GM12878 (cell line): ENCODE data around the gene CHL1. TPM values are rescaled to one million over a fixed set of nuclear protein-coding genes. Genes with fewer than 3 reads are reported as not detected.

ENCODE experiments used
- ATAC-seq: fragments of 200-7000 bp; cut with Tn5 transposase; 3 replicates; pipeline ENCODE4 v1.9.1; 2020; ENCODE audit warnings: mild to moderate bottlenecking, moderate library complexity
- BruUV-seq: library from RNA; stranded (reverse); fragments of 400-500 nt; replicated peaks from 2 replicates; lab custom pipeline; 2021; lab: Mats Ljungman, UMichigan
- CTCF ChIA-PET: fragments of 300-600 bp; sonication (Branson Sonifier 250); formaldehyde crosslinking; extraction: SDS; loops from one replicate; lab custom pipeline; 2021; ENCODE audit warnings: inconsistent platforms; lab: Yijun Ruan, JAX
- POLR2A ChIA-PET: fragments of 350-600 bp; formaldehyde crosslinking; extraction: SDS; loops from one replicate; lab custom pipeline; 2021; ENCODE audit warnings: inconsistent platforms; lab: Charles Lee
- RAD21 ChIA-PET: fragments of 300-600 bp; sonication (Branson Sonifier 250); formaldehyde crosslinking; loops from one replicate; lab custom pipeline; 2023; ENCODE audit warnings: antibody characterized with exemption; ENCODE audit not compliant: unreplicated experiment; lab: Charles Lee
- SMC1A ChIA-PET: fragments of 300-600 bp; sonication (Branson Sonifier 250); formaldehyde crosslinking; loops from one replicate; lab custom pipeline; 2023; ENCODE audit not compliant: unreplicated experiment, uncharacterized antibody; lab: Charles Lee
- DNase-seq: peaks from one replicate; pipeline ENCODE4 v3.0.0-alpha.2; 2011; ENCODE audit warnings: low read depth, low spot score
- FAIRE-seq: peaks from 3 replicates; lab custom pipeline; 2011; peaks lifted over from hg19 to GRCh38; lab: Jason Lieb, UNC
- H2AFZ ChIP-seq: 2 replicates; pipeline ENCODE4 v1.6.0; 2011; ENCODE audit warnings: low read depth, low read length, control low read depth; ENCODE audit not compliant: control insufficient read depth
- H3K27ac ChIP-seq: 2 replicates; pipeline ENCODE4 v1.5.1; 2011; ENCODE audit warnings: control low read depth; ENCODE audit not compliant: control insufficient read depth, insufficient read depth
- H3K27me3 ChIP-seq, 2 experiments: replicated peaks in 1 of 2; 2 replicates each; pipeline versions ENCODE4 v1.6.0 to v1.6.1; 2011; ENCODE audit warnings: low read length in 1 of 2; ENCODE audit not compliant: control insufficient read depth in 2 of 2, insufficient read depth in 2 of 2
- H3K36me3 ChIP-seq, 2 experiments: 2 replicates each; pipeline ENCODE4 v1.5.1; 2011; ENCODE audit warnings: low read length in 1 of 2; ENCODE audit not compliant: control insufficient read depth in 2 of 2, insufficient read depth in 2 of 2
- H3K4me1 ChIP-seq: 2 replicates; pipeline ENCODE4 v1.6.1; 2011; ENCODE audit warnings: mild to moderate bottlenecking, low read length, moderate library complexity, mixed read lengths; ENCODE audit not compliant: control insufficient read depth, insufficient read depth
- H3K4me2 ChIP-seq: 2 replicates; pipeline ENCODE4 v1.6.0; 2011; ENCODE audit warnings: control low read depth; ENCODE audit not compliant: control insufficient read depth, insufficient read depth
- H3K4me3 ChIP-seq: fragments of 200-600 bp; sonication (generic); 2 replicates; pipeline ENCODE4 v1.5.1; 2016
- H3K79me2 ChIP-seq: 2 replicates; pipeline ENCODE4 v1.6.0; 2011; ENCODE audit warnings: low read length; ENCODE audit not compliant: control insufficient read depth, insufficient read depth
- H3K9ac ChIP-seq: 2 replicates; pipeline ENCODE4 v1.8.0; 2011; ENCODE audit warnings: low read length, control low read depth, mixed read lengths; ENCODE audit not compliant: control insufficient read depth, insufficient read depth
- H3K9me3 ChIP-seq: replicated peaks from 3 replicates; pipeline ENCODE4 v1.5.1; 2011; ENCODE audit warnings: mild to moderate bottlenecking, low read length; ENCODE audit not compliant: control insufficient read depth, insufficient read depth
- H4K20me1 ChIP-seq: 2 replicates; pipeline ENCODE4 v1.6.0; 2011; ENCODE audit not compliant: control insufficient read depth, insufficient read depth
- BHLHE40 ChIP-seq, 2 experiments: fragments of 450-650 bp in 1 of 2; IDR thresholded peaks; 2 replicates each; pipeline ENCODE4 v1.6.1; 2011 to 2017; ENCODE audit warnings: low read depth in 2 of 2, borderline replicate concordance in 1 of 2, improper control_type of control experiment in 1 of 2, low read length in 1 of 2, mild to moderate bottlenecking in 1 of 2
- BRCA1 ChIP-seq: IDR thresholded peaks from 2 replicates; pipeline ENCODE4 v1.6.1; 2011; ENCODE audit warnings: low read depth, low read length, improper control_type of control experiment
- E2F4 ChIP-seq: IDR thresholded peaks from 2 replicates; pipeline ENCODE4 v1.6.1; 2012; ENCODE audit warnings: low read depth, low read length, improper control_type of control experiment
- E2F8 ChIP-seq: fragments of 450-650 bp; IDR thresholded peaks from 2 replicates; pipeline ENCODE4 v1.6.1; 2018; ENCODE audit warnings: mild to moderate bottlenecking, low read depth, moderate library complexity; ENCODE audit not compliant: partially characterized antibody
- HDAC2 ChIP-seq: fragments of 200-600 bp; sonication (generic); IDR thresholded peaks from 2 replicates; pipeline ENCODE4 v1.6.1; 2017
- HSF1 ChIP-seq: fragments of 150-350 bp; IDR thresholded peaks from 2 replicates; pipeline ENCODE4 v1.6.1; 2014; ENCODE audit warnings: mild to moderate bottlenecking, low read depth, low read length
- LARP7 ChIP-seq: fragments of 450-650 bp; IDR thresholded peaks from 2 replicates; pipeline ENCODE4 v1.6.1; 2017; ENCODE audit warnings: mild to moderate bottlenecking
- PBX3 ChIP-seq: IDR thresholded peaks from 2 replicates; pipeline ENCODE4 v1.6.1; 2011; ENCODE audit warnings: mild to moderate bottlenecking, low read depth, low read length, moderate library complexity; ENCODE audit not compliant: insufficient replicate concordance
- RBBP5 ChIP-seq: fragments of 200-600 bp; sonication (generic); conservative IDR thresholded peaks from 2 replicates; pipeline ENCODE4 v1.6.1; 2016
- SIN3A ChIP-seq: IDR thresholded peaks from 2 replicates; pipeline ENCODE4 v1.6.1; 2012; ENCODE audit warnings: low read depth, low read length, improper control_type of control experiment
- SRF ChIP-seq, 2 experiments: IDR thresholded peaks; 2 replicates each; pipeline ENCODE4 v1.6.1; 2011; ENCODE audit warnings: low read depth in 2 of 2, low read length in 2 of 2, mild to moderate bottlenecking in 1 of 2, moderate library complexity in 1 of 2
- STAT3 ChIP-seq: IDR thresholded peaks from 2 replicates; pipeline ENCODE4 v1.6.1; 2011; ENCODE audit warnings: low read depth, low read length, improper control_type of control experiment
- SUZ12 ChIP-seq: fragments of 200-600 bp; sonication (generic); IDR thresholded peaks from one replicate; pipeline ENCODE4 v1.6.1; 2018; ENCODE audit warnings: antibody characterized with exemption, mild to moderate bottlenecking; ENCODE audit not compliant: unreplicated experiment
- TCF3 ChIP-seq: IDR thresholded peaks from 2 replicates; pipeline ENCODE4 v1.6.1; 2012; ENCODE audit warnings: low read depth, mild to moderate bottlenecking, low read length, borderline replicate concordance; ENCODE audit not compliant: insufficient read depth
- USF2 ChIP-seq: IDR thresholded peaks from 2 replicates; pipeline ENCODE4 v1.6.1; 2011; ENCODE audit warnings: low read depth, low read length, improper control_type of control experiment, borderline replicate concordance
- WGBS: methylation state at CpG from one replicate; pipeline ENCODE4 v1.1.6; 2016; ENCODE audit warnings: low lambda C conversion rate; ENCODE audit not compliant: insufficient replicate concordance, insufficient coverage; ENCODE audit errors: missing lambda C conversion rate; 5-methylcytosine and 5-hydroxymethylcytosine counted together
- in situ Hi-C: fragments of 300-500 bp; cut with MboI; formaldehyde crosslinking; loops from 9 replicates; pipeline ENCODE4 v1.14.3; 2018; ENCODE audit warnings: mixed read lengths
- intact Hi-C: fragments of 100-400 bp; cut with micrococcal nuclease; formaldehyde crosslinking; loops from one replicate; pipeline ENCODE4 v1.14.2; 2022; ENCODE audit not compliant: unreplicated experiment
- polyA plus RNA-seq, 11 experiments: library from polyadenylated mRNA; depleted of rRNA in 4 of 11; unstranded in 6 of 11; stranded (reverse) in 5 of 11; fragments of >200 nt; fragmentation: Nextera tagmentation in 4 of 11; fragmentation: Illumina TruSeq in 1 of 11; extraction: Ambion mirVana in 4 of 11; extraction: Trizol in 1 of 11; gene quantifications; 1 replicate in 1 of 11; 2 replicates in 10 of 11; pipeline versions ENCODE4 v1.2.1 to v1.2.3, GENCODE V29; 2011 to 2016; ENCODE audit warnings: inconsistent platforms in 2 of 11, missing spikeins in 2 of 11, low read depth in 1 of 11
- total RNA-seq, 4 experiments: library from RNA; depleted of rRNA in 3 of 4; stranded (reverse); fragments of >200 nt in 3 of 4; fragmentation: Illumina TruSeq in 1 of 4; extraction: Trizol in 1 of 4; gene quantifications; 2 replicates each; pipeline versions ENCODE4 v1.2.1 to v1.2.3, GENCODE V29; 2013 to 2021

The CHL1 gene
- total and polyA plus RNA-seq, 10 of the 15 experiments (the other 5 are each of a cell fraction or from before 2014, with no cell fraction given), result 0.71 to 30.4 (median 1.8) TPM

GRCh38 chr3:248864-249520 lies 52.4 kb downstream of the CHL1 start:
- no peak overlapping the region for H3K9ac ChIP-seq

More at GRCh38 chr3:248864-249520, 52.4 kb downstream of the CHL1 start:
- Histone ChIP-seq H3K36me3 (no peaks in the 10 kb centered on the region), H2AFZ (no peak overlapping the region), H3K4me3 (no peak overlapping the region), H3K4me2 (no peak overlapping the region), H3K79me2 (no peaks in the 10 kb centered on the region), H3K4me1 (no peaks in the 10 kb centered on the region), H3K9me3 (no peaks in the 10 kb centered on the region), H3K27me3 (no peaks in the 10 kb centered on the region), H4K20me1 (no peaks in the 10 kb centered on the region), H3K27ac (no peak overlapping the region)
- CTCF ChIA-PET, result interaction anchor here (0.6 to 1.5 kb wide), 3 partner anchors 40 to 81 kb away, joined by 3 to 5 read pairs (median 4); no protein-coding TSS in a partner anchor
- BruUV-seq, result no TSS peak
- ATAC-seq (no peak; the same call in 2 of the 3 replicates), DNase-seq (no peak), FAIRE-seq (no peak)
- SMC1A ChIA-PET, result interaction anchor here (0.8 to 4.8 kb wide), 6 partner anchors 10 to 104 kb away, joined by 3 to 30 read pairs (median 4); no protein-coding TSS in a partner anchor
- RAD21 ChIA-PET, result interaction anchor here (1.8 to 2.1 kb wide), 2 partner anchors 51 to 105 kb away, joined by 4 to 6 read pairs; no protein-coding TSS in a partner anchor
- POLR2A ChIA-PET, result no interaction called here
- TF ChIP-seq LARP7 (no peak), E2F4 (no peak), SIN3A (no peak), RBBP5 (no peak), SUZ12 (no peak), USF2 (no peak), PBX3 (no peak), TCF3 (no peak), E2F8 (no peak), BRCA1 (no peak), HSF1 (no peak), BHLHE40 (IDR thresholded peaks at IDR 0.05; ENCODE audit: borderline replicate concordance in 1 of 2, low read depth in 2 of 2, low read length in 1 of 2) (no peak), STAT3 (no peak), SRF (IDR thresholded peaks at IDR 0.05; ENCODE audit: low read depth in 2 of 2, low read length in 2 of 2) (no peak), HDAC2 (no peak)
- in situ Hi-C loops, result no loop called here
- 28% methylated on average over 3 of the region's 3 CpGs for WGBS
- intact Hi-C loops, result no loop called here
